Measurements from ENCODE around the gene HSD17B7.

- TF ChIP-seq CTCF (optimal IDR thresholded peaks at IDR 0.05 in 1 of 3, IDR thresholded peaks at IDR 0.05 in 1 of 3, conservative IDR thresholded peaks at IDR 0.05 in 1 of 3; ENCODE audit: extremely low read depth in 1 of 3, insufficient read depth in 2 of 3, low read length in 3 of 3) (no peak), EZH2 (IDR thresholded peaks at IDR 0.05; ENCODE audit: low read length) (no peak)
Observed at GRCh38 chr1:162757476-162757875, 33.0 kb upstream of the HSD17B7 start.

Measured in keratinocyte (primary cell).